ENCODE results near the gene ASTE1. TPM values are rescaled to one million over a fixed set of nuclear protein-coding genes. Genes with fewer than 3 reads are reported as not detected.

Gene ASTE1, protein sequence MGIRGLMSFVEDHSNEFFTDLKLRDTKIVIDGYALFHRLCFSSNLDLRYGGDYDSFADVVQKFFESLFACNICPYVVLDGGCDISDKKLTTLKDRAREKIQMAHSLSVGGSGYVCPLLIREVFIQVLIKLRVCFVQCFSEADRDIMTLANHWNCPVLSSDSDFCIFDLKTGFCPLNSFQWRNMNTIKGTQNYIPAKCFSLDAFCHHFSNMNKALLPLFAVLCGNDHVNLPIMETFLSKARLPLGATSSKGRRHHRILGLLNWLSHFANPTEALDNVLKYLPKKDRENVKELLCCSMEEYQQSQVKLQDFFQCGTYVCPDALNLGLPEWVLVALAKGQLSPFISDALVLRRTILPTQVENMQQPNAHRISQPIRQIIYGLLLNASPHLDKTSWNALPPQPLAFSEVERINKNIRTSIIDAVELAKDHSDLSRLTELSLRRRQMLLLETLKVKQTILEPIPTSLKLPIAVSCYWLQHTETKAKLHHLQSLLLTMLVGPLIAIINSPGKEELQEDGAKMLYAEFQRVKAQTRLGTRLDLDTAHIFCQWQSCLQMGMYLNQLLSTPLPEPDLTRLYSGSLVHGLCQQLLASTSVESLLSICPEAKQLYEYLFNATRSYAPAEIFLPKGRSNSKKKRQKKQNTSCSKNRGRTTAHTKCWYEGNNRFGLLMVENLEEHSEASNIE
- 10 to 100 TPM in 1 of 2 experiments, 1 to 10 TPM in 1; 8.5 to 10.3 TPM for total RNA-seq

DNA sequence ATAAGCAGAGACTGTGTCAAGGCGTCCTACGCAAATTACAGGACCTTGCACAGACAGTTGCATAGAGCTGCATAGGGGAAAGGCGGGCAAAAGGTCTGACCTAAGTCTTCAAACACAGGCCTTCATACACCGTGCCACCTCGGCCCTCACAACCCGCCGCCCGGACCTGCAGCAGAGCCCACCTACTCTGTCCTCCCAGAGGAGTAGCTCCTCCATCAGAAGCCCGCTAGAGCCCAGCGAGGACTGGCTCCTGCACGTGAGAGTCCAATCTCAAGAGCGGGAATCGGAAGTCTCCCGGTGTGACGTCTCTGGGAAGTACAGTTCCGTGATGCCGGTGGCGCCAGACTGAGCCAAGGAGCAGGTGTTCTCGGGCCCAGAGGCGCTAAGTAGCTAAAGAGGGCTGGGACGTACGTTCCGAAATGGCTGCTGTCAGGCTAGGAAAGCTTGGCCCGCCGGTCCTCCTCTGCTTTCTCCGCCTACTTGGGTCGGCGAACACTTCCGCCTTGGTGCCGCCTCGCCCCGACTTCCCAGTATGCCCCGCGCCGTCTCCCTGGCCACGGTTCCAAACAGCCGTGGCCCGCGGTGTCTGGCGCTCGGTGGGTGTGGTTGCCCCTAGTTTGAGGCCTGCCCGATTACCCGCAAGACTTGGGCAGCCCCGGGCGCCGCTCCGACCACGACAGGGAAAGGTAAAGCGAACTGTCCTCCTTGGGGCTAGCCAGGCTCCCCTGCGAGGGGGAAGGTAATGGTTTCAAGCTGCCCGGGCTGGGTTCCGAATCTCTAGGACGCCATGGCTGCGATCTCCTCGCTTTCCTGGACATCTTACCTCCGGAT is at the start of gene ASTE1, which contains the start of gene NEK11:
Gene ASTE1, minus strand, starts transcription at position 505 of the 831 bp plus-strand sequence. CDS start 1,519 bp downstream, outside the sequence.
Gene NEK11, plus strand, starts transcription at position 557 of the 831 bp plus-strand sequence. CDS start 2,832 bp downstream, outside the sequence.
- POLR2A ChIA-PET, result interaction anchor here (0.6 to 2.0 kb wide), 10 partner anchors 10 to 1008 kb away, joined by 3 to 9 read pairs (median 4); partner anchors contain the start of genes ATP2C1 and CPNE4
- peak; percentile 98 for ATAC-seq
- TF ChIP-seq, protein P1, sequence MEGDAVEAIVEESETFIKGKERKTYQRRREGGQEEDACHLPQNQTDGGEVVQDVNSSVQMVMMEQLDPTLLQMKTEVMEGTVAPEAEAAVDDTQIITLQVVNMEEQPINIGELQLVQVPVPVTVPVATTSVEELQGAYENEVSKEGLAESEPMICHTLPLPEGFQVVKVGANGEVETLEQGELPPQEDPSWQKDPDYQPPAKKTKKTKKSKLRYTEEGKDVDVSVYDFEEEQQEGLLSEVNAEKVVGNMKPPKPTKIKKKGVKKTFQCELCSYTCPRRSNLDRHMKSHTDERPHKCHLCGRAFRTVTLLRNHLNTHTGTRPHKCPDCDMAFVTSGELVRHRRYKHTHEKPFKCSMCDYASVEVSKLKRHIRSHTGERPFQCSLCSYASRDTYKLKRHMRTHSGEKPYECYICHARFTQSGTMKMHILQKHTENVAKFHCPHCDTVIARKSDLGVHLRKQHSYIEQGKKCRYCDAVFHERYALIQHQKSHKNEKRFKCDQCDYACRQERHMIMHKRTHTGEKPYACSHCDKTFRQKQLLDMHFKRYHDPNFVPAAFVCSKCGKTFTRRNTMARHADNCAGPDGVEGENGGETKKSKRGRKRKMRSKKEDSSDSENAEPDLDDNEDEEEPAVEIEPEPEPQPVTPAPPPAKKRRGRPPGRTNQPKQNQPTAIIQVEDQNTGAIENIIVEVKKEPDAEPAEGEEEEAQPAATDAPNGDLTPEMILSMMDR (IDR thresholded peaks at IDR 0.05), result no peak
- intact Hi-C loops (cut with micrococcal nuclease), result no loop called here
- DNase-seq, result peak; percentile 95
- Mint-ChIP-seq H3K27me3 (no peaks in the 10 kb centered on the region), H3K9me3 (no peaks in the 10 kb centered on the region), H3K4me3 (peak within 1 kb of the TSS; percentile 78), H3K36me3 (ENCODE audit: low read depth) (peaks cover 24% of the 10 kb centered on the region), H3K27ac (peak within 1 kb of the TSS; percentile 94), H3K4me1 (ENCODE audit: low read depth) (peaks cover 43% of the 10 kb centered on the region)
- CTCF ChIA-PET, result interaction anchor here (1.4 to 2.0 kb wide), 2 partner anchors 9 to 133 kb away, joined by 4 to 7 read pairs; partner anchors contain the start of gene ATP2C1

DNA sequence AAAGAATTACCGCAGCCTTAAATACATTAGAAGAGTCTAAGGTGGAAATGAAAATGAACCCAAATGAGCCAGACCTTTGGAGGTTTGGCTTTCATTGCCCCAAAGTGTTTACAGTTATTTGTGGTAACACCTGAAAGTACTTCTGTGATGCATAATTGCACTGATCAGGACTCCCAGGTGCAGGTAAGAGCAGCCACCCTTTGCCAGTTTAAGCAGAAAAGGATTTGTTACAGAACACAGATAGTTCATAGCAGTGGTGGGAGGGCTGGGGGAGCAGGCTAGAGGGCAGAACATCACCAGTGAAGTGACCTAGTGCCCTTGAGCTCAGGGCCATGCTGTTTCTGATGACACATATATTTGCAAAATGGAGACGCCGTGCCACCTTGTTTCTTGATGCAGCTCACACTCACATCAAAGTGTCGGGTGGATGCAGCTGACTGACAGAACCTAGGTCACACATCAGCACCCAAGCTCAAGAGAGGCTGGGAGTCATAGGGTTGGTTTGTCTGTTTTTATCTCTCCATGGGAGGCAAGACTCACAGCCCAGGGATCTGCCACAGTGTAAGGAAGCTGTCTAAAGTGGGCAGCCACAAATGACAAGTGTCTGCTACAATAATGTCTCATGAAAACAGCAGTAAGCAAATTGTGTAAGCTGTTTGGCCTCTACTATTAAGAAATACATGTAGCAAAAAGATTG is 49.2 kb upstream of the ASTE1 start:
- ChIA-PET POLR2A (no interaction called here), CTCF (interaction anchor here (1.0 kb wide), 1 partner anchor 42 kb away, joined by 3 read pairs; no protein-coding TSS in a partner anchor)
- Mint-ChIP-seq H3K36me3 (ENCODE audit: low read depth) (no peaks in the 10 kb centered on the region), H3K4me3 (no peak overlapping the region), H3K9me3 (no peaks in the 10 kb centered on the region), H3K27me3 (no peaks in the 10 kb centered on the region), H3K27ac (no peak overlapping the region), H3K4me1 (ENCODE audit: low read depth) (no peaks in the 10 kb centered on the region)
- TF ChIP-seq, protein P1 (IDR thresholded peaks at IDR 0.05), result no peak
- ATAC-seq (peak; percentile 34), DNase-seq (no peak)
- intact Hi-C loops (cut with micrococcal nuclease), result no loop called here

DNA sequence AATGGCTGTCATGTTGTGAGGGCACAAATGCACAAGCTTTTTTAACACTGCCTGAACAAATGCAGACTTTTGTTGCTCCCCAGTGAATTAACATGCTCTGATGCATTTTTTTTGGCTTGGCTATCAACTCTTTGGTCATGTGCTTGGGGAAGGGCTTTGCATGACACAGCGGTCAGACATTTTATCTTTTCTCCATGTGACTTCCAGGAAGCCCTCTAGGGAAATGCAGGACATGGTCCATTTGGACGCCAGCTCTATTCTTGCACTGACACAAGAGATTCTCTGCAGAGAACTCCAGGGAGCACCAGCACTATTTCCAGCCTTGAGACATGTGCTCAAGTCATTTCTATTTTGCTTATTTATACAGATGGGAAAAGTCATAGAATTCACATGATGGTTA is 46.2 kb upstream of the ASTE1 start:
- ChIA-PET CTCF (no interaction called here), POLR2A (no interaction called here)
- H3K4me1 Mint-ChIP-seq (ENCODE audit: low read depth), result no peaks in the 10 kb centered on the region
- H3K9me3 Mint-ChIP-seq, result no peaks in the 10 kb centered on the region
- no peaks in the 10 kb centered on the region for H3K36me3 Mint-ChIP-seq (ENCODE audit: low read depth)
- H3K27ac Mint-ChIP-seq, result no peak overlapping the region
- intact Hi-C loops (cut with micrococcal nuclease), result no loop called here
- no peaks in the 10 kb centered on the region for H3K27me3 Mint-ChIP-seq
- H3K4me3 Mint-ChIP-seq, result no peak overlapping the region
- no peak for DNase-seq
- TF ChIP-seq, protein P1 (IDR thresholded peaks at IDR 0.05), result no peak
- ATAC-seq, result no peak

DNA sequence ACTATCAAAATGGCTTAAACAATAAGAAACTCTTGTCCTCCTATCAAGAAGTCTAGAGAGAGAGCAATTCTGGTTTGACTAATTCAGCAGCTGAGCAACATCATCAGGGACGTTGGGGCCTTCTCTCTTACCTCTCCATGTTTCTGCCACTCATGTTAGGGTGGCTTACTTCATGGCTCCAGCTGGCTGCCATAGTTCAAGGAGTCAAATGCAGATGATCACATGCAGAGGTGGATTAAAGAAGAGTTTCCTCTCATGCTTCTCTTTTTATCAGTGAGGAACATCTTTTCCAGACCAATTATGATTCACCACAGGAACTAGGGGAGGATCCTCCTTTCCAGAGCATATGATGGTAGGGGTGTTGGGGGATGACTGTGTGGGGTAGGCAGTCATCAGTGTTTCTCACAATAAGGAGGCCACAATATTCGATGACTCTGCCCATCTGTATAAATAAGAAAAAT is 45.5 kb upstream of the ASTE1 start:
- no peaks in the 10 kb centered on the region for H3K36me3 Mint-ChIP-seq (ENCODE audit: low read depth)
- DNase-seq (no peak), ATAC-seq (no peak)
- intact Hi-C loops (cut with micrococcal nuclease), result no loop called here
- no peaks in the 10 kb centered on the region for H3K9me3 Mint-ChIP-seq
- no peak overlapping the region for H3K27ac Mint-ChIP-seq
- H3K4me1 Mint-ChIP-seq (ENCODE audit: low read depth), result no peaks in the 10 kb centered on the region
- TF ChIP-seq, protein P1 (IDR thresholded peaks at IDR 0.05), result no peak
- H3K27me3 Mint-ChIP-seq, result no peaks in the 10 kb centered on the region
- no peak overlapping the region for H3K4me3 Mint-ChIP-seq
- POLR2A ChIA-PET, result no interaction called here
- CTCF ChIA-PET, result no interaction called here
